Occipital lobe (tissue), 2 donors: ENCODE data around the gene HSPA8. TPM values are rescaled to one million over a fixed set of nuclear protein-coding genes. Genes with fewer than 3 reads are reported as not detected.
"Not testable (repeated sequence)": the region's sequence is repeated elsewhere in the genome, so short reads cannot be mapped to it uniquely, and the experiment has no call there.

Source experiments
- DNase-seq: peaks from one replicate; lab custom pipeline; 2025; lab: John Stamatoyannopoulos, UW
- total RNA-seq: library from RNA; depleted of rRNA; stranded (reverse); fragments of >200 nt; gene quantifications from one replicate; pipeline ENCODE4 v1.2.3, GENCODE V29; 2014

Gene HSPA8
- total RNA-seq, 1 donor from 2014 or later, result 3,421 TPM

DNA sequence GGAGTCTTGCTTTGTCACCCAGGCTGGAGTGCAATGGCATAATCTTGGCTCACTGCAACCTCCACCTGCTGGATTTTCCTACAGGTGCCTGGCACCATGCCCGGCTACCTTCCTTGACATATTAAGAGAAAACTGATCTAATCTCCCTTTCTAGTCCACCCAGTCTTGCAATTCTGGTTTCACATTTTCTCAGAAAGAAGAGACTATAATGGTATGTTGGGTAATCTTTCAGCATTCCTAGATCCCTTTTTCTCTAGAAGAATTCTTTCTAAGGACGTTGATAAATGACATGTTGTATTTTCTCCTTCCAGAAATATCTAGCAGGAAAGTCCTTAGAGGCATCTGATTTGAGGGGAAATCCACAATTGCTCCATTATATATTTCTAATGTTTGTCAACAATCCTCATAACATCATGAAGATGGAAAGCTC is 10.4 kb upstream of the HSPA8 start:
- no peak for DNase-seq

- no peak for DNase-seq
Observed at GRCh38 chr11:123069908-123070821, 8.2 kb upstream of the HSPA8 start.

GRCh38 chr11:123065621-123066020 is 3.7 kb upstream of the HSPA8 start:
- DNase-seq, result no peak

GRCh38 chr11:123063826-123064657 is 2.1 kb upstream of the HSPA8 start:
- no peak for DNase-seq

GRCh38 chr11:123062892-123063825 is 1.2 kb upstream of the HSPA8 start:
- no peak for DNase-seq

DNA sequence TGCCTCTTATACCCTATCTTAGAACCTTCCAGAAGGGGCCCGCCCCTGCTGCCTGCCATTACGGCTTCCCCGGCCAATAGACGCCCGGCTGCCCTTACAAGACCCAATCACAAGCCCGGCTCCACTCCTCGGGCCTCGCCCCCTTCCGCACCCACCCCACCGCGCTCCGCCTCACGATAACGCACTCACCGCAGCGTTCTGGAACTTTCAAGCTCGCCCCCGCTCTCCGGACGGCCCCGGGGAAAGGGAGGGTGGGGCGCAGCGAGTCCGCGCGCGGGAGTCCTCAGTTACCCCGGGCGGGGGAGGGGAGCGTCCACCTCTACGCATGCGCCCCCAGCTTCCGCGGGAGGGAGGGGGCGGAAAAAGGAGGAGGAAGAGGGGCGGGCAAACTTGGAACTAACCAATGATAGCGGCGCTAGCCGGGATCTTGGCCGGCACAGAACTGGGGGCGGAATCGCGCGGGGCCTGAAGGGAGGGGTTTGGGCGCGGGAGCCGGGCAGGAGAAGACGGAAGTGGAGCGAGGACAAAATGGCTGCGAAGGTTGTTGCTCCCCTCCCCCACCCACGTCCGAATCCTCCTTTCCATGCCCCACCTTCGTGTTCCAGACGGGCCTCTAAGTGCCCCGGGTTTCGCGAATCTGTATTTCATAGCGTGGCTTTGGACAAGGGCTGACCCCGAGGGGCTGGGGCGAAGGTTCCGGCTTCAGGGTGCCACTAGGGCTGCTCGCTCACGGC is 389 bp upstream of the HSPA8 start:
- peak; percentile 100 for DNase-seq

DNA sequence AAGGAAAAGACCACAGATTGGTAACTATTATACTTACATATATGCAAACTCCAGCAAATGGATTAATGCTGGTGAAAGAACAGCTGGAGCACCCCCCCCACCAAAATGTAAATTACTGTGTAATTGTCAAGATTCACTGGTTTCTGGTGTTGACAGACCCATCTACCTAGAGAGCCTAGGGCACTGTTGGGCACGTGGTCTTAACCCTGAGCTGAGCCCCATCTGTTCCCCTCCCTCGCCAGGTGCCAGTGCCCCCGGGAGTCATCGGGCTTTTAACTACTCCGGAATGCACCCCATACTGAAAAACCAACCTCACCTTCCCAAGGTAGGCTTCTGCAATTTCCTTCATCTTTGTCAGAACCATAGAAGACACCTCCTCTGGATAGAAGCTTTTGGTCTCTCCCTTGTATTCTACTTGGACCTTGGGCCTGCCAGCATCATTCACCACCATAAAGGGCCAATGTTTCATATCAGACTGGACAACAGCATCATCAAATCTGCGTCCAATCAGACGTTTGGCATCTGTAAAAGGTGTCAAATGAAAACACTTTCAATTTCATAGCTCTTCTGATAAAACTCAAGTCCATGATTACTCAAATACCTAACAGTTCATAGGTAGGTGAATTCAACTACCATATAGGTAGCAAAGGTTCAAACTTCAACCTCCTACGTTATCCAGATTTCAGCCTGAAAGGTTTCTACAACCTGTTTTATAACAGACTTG is 1.5 kb downstream of the HSPA8 start:
- DNase-seq, result no peak

DNA sequence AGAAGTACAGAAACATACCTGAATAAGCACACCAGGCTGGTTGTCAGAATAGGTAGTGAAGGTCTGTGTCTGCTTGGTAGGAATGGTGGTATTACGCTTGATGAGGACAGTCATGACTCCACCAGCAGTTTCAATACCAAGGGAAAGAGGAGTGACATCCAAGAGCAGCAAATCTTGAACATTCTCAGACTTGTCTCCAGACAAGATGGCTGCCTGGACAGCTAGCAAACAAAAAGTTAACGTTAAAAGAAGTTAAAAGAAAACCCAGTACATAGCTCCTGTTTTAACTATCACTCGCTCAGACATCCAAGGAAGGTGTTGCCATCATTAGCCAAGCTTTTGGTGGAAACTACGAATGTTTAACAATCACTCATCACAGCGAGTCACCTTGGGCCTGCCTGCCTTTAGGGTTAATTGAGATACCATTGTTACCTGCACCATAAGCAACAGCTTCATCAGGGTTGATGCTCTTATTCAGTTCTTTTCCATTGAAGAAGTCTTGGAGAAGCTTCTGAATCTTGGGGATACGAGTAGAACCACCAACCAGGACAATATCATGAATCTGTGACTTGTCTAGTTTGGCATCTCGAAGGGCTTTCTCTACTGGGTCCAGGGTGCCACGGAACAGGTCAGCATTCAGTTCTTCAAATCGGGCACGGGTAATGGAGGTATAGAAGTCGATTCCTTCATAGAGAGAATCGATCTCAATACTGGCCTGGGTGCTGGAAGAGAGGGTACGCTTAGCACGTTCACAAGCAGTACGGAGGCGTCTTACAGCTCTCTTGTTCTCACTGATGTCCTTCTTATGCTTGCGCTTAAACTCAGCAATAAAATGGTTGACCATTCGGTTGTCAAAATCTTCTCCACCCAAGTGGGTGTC is 2.7 kb downstream of the HSPA8 start:
- DNase-seq, result not testable (repeated sequence)

GRCh38 chr11:123057661-123058305 is 4.2 kb downstream of the HSPA8 start:
- no peak for DNase-seq

- no peak for DNase-seq
Observed at GRCh38 chr11:123056835-123057491, 5.0 kb downstream of the HSPA8 start.

- no peak for DNase-seq
Observed at GRCh38 chr11:123055191-123055901, 6.6 kb downstream of the HSPA8 start.

GRCh38 chr11:123054301-123055065 is 7.5 kb downstream of the HSPA8 start:
- DNase-seq, result no peak

DNA sequence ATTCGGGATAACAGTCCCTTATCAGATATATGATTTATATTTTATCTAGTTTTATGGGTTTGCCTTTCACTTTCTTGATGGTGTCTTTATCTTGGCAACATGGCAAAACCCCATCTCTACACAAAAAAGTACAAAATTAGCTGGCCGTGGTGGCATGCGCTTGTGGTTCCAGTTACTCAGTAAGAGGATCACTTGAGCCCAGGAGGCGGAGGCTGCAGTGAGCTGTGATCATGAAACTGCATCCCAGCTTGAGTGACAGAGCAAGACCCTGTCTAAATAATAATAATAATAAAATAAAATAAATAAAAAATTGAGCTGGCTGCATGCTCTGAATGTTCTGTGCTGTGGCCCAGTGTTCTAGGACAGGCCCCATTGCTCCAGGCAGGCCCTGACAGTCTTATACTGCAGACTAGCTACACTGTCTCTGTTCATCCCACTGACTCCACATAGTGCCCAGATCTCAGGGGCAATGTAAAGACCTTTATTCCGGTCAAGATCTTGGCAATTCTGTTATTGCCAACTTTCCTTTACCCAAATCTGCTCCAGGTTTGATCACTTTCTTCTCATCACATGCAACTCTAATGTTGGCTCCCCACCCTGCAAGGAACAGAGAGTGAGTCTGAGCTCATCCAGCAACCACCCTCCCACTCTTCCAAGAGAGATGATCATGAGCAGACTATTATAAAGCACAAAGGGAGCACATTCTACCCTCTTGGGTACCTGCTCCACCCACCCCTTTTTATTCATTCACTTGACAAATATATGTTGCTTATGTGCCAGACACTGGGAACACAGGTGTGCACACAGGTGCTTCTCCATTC is 8.8 kb downstream of the HSPA8 start:
- DNase-seq, result no peak

DNA sequence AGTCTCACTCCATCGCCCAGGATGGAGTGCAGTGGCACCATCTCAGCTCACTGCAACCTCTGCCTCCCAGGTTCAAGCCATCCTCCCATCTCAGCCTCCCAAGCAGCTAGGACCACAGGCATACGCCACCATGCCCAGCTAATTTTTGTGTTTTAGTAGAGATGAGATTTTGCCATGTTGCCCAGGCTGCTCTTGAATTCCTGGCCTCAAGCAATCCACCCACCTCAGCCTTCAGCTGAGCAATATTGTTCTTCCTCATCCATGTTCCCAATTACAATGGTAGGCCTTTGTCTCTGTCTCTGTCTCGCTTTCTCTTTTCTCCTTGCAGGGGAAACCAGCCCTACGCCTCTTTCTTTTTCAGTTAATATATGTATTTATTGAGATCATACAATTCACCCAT is 10.3 kb downstream of the HSPA8 start:
- no peak for DNase-seq

- no peak for DNase-seq
Observed at GRCh38 chr11:123051146-123051545, 10.8 kb downstream of the HSPA8 start.

- no peak for DNase-seq
Observed at GRCh38 chr11:123047947-123048293, 14.0 kb downstream of the HSPA8 start.
